T1000 (cell line): Measurements from ENCODE around the gene BRI3BP.
"Not testable (repeated sequence)": the region's sequence is repeated elsewhere in the genome, so short reads cannot be mapped to it uniquely, and the experiment has no call there.

Source experiments
- DNase-seq: peaks from one replicate; lab custom pipeline; 2025; ENCODE audit warnings: mixed read lengths; lab: John Stamatoyannopoulos, UW

BRI3BP gene

DNA sequence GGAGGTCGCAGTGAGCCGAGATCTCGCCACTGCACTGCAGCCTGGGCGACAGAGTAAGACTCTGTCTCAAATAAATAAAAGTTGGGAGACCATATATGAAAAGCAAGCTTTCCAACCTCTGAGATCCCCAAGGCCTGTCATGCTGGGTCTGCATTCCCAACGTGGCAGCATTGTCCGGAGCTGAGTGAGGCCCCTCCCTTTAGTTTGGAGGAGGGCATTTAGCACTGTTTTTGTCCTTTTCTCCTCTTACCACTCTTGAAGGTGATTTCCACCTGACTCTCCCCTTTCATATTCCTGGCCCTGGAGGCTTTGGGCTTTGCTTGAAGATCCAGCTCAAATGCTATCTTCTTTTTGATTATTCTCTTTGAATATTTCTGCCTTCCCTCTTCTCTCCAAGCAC lies 74.9 kb downstream of the BRI3BP start:
- DNase-seq, result no peak

DNA sequence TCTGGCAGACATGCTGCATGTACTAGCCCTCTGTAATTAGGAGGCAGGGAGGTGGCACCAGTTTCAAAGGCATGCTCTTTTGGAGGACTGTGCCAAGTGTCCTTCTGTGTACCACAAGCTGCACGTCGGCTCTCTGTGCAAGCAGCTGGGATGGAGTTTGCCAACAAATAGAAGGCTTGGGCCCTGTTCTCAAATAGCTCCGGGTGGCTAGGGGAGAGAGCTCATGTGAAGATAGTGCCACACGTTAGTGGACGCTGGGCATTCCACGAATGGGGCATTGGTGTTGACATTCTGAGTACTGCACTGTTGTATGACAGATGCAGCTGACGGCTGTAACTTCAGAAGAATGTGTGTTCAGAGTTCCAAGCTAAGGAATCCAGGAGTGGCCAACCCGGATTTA lies 76.2 kb downstream of the BRI3BP start:
- no peak for DNase-seq

- DNase-seq, result no peak
Measured at GRCh38 chr12:125070112-125070511, 76.7 kb downstream of the BRI3BP start.

DNA sequence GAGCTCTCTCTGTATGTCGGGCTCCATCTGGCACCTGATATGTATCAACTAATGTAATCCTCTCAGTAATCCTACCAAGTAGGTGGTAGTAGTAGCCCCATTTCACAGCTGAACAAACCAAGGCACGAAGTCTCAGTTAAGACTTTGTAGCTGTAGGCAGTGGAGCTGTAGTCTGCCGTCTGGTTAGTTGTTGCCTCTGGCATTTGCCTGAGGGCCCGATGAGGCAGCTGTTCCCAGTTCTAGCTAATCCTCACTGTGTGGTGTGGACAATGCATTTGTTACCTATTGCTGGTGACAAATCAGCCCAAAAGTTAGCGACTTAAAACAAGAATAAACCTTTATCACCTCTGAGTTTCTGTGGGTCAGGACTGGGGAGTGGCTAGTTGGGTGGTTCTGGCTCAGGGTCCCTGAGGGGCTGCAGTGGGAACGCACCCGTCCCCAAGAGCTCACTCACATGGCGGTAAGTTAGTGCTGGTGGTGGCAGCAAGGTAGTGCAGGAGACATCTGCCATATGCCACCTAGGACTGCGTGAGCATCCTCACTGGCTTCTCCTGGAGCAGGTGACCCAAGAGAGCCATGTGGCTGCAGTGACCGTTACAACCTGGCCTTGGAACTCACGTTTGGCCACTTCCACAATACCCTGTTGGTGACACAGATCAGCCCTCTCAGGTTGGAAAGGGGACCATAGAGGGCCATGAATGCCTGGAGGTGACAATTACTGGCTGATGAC lies 77.4 kb downstream of the BRI3BP start:
- DNase-seq, result no peak

DNA sequence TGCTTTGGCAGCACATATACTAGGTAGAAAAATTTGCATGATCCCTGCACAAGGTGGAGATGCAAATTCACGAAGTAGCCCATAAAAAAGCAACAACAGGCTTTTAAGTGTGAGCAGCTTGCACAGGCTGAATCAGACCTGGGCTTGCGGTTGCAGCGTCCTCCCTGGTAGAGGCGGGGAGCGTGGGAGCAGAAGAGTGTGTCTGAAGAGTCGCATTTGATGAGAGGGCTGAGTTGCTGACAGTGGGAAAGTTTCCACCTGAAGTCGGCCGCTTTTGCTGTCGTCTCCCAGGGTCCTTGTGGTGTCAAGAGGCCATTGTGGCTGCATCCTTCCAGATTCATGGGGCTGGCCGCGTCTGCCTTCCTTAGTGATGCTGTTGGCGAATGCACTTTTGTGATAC lies 78.0 kb downstream of the BRI3BP start:
- DNase-seq, result no peak

GRCh38 chr12:125072496-125072895 lies 79.1 kb downstream of the BRI3BP start:
- DNase-seq, result no peak

DNA sequence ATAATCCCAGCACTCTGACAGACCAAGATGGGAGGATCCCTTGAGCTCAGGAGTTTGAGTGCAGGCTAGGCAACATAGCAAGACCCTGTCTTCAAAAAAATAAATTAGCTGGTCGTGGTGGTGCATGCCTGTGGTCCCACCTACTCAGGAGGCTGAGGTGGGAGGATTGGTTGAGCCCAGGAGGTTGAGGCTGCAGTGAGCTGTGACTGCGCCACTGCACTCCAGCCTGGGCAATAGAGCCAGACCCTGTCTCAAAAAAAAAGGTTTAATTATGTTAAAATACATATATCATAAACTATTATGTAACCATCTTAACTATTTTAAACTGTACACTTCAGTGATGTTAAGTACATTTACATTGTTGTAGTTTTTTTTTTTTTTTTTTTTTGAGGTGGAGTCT lies 80.8 kb downstream of the BRI3BP start:
- not testable (repeated sequence) for DNase-seq

DNA sequence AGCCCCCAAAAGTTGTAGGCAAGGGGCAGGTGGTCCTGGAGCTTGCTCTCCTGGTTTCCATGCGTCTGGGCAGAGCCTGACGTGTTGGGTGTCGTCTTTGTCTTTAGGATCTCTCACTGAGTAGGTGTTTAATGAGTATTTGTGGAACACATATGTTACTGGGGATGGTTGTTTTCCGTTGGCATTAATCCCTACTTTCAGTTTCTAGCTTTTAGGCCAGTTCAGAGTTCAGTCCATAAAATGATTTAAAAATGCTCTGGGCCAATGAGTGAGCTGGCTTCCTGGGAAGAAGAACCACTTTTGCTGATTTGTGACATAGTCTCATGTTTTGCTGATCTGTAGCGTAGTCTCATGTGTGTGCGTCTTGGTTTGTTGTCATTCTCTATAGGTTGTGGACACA lies 82.7 kb downstream of the BRI3BP start:
- no peak for DNase-seq

- DNase-seq, result no peak
Measured at GRCh38 chr12:125079084-125079483, 85.6 kb downstream of the BRI3BP start.

DNA sequence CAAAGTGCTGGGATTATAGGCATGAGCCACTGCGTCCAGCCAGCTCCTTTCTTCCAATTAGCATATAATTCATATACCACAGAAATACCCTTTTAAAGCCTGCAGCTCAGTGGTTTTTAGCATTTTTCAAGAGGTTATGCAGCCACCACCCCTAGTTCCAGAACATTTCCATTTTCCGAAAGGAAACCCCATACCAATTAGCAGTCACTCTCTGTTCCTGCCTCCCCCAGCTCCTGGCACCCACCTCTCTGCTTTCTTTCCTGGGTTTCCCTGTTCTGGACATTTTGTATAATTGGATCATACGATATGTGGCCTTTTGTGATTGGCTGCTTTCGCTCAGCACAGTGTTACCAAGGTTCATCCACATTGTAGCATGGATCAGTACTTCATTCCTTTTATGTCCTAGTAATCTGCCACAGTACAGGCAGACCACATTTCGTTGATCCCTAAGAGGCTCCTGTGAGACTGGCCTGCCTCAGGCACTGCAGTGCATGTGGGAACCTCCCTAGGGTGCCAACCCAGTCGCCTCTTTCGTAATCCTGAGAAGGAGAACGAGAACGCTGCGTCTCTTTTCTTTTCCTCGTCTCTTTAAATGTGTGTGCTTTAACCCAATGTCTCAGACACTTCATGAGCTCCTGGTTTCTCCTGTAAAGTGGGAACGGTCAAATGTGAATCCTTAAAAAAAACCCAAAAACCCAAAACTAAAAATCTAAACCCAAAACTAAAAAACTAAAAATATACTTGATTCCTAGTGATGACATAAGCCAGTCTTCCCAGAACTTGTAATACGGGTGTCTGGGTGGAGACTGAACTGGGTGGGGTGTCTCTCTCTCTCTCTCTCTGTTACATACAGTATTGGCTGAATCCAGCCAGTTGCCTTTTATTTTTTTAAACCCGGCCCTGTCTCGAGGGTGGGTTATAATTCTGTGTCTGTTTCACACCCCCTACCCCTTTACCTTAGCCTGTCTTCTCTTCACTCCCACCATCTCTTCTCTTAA lies 86.5 kb downstream of the BRI3BP start:
- no peak for DNase-seq
